Inflammatory macrophage (primary cell): Measurements from ENCODE around the gene TREM2.

Experiments
- DNase-seq, 2 donors: peaks; one replicate each; pipeline ENCODE4 v3.0.0-alpha.2; 2020 to 2022

Gene TREM2

GRCh38 chr6:41182069-41183034, 19.4 kb upstream of the TREM2 start:
- peak; percentile 96 to 98 for DNase-seq

GRCh38 chr6:41181566-41181965, 18.6 kb upstream of the TREM2 start:
- no peak for DNase-seq

- no peak for DNase-seq
These were observed 16.2 kb upstream of the TREM2 start for GRCh38 chr6:41179163-41179562.

- DNase-seq, result no peak
These were observed 14.8 kb upstream of the TREM2 start for GRCh38 chr6:41177695-41178094.

- no peak for DNase-seq
These were observed 14.4 kb upstream of the TREM2 start for GRCh38 chr6:41177287-41177686.

- no peak for DNase-seq
These were observed 13.3 kb upstream of the TREM2 start for GRCh38 chr6:41176189-41176588.

- DNase-seq, result no peak
These were observed 12.2 kb upstream of the TREM2 start for GRCh38 chr6:41175084-41175483.

- no peak for DNase-seq
These were observed 11.7 kb upstream of the TREM2 start for GRCh38 chr6:41174610-41175009.

GRCh38 chr6:41171908-41172307, 9.0 kb upstream of the TREM2 start:
- no peak for DNase-seq

- no peak for DNase-seq
These were observed 7.7 kb upstream of the TREM2 start for GRCh38 chr6:41170547-41171160.

- DNase-seq, result peak in 1 of 2 donors; percentile 47
These were observed 4.5 kb upstream of the TREM2 start for GRCh38 chr6:41167173-41167963.

GRCh38 chr6:41164551-41165120, 1.7 kb upstream of the TREM2 start:
- no peak for DNase-seq

- no peak for DNase-seq
These were observed 452 bp upstream of the TREM2 start for GRCh38 chr6:41163419-41163717.

- DNase-seq, result peak; percentile 78 to 84
These were observed 914 bp downstream of the TREM2 start for GRCh38 chr6:41161851-41162552.

- DNase-seq, result no peak
These were observed 1.5 kb downstream of the TREM2 start for GRCh38 chr6:41161380-41161779.

- no peak for DNase-seq
These were observed 2.0 kb downstream of the TREM2 start for GRCh38 chr6:41160933-41161332.

GRCh38 chr6:41159415-41160082, 3.4 kb downstream of the TREM2 start:
- no peak for DNase-seq

GRCh38 chr6:41157323-41157722, 5.6 kb downstream of the TREM2 start:
- DNase-seq, result peak; percentile 92 to 93

- no peak for DNase-seq
These were observed 6.1 kb downstream of the TREM2 start for GRCh38 chr6:41156771-41157170.

GRCh38 chr6:41156001-41156400, 6.9 kb downstream of the TREM2 start:
- DNase-seq, result no peak

- DNase-seq, result no peak
These were observed 7.6 kb downstream of the TREM2 start for GRCh38 chr6:41155132-41155805.
